CD4-positive, alpha-beta T cell treated with Interleukin-1 beta for 1 hour (primary cell): ENCODE data around the gene HOXC10.

ENCODE experiments used
- DNase-seq, 2 donors: peaks; one replicate each; pipeline ENCODE4 v3.0.0-alpha.2; 2020 to 2022

Gene HOXC10

DNA sequence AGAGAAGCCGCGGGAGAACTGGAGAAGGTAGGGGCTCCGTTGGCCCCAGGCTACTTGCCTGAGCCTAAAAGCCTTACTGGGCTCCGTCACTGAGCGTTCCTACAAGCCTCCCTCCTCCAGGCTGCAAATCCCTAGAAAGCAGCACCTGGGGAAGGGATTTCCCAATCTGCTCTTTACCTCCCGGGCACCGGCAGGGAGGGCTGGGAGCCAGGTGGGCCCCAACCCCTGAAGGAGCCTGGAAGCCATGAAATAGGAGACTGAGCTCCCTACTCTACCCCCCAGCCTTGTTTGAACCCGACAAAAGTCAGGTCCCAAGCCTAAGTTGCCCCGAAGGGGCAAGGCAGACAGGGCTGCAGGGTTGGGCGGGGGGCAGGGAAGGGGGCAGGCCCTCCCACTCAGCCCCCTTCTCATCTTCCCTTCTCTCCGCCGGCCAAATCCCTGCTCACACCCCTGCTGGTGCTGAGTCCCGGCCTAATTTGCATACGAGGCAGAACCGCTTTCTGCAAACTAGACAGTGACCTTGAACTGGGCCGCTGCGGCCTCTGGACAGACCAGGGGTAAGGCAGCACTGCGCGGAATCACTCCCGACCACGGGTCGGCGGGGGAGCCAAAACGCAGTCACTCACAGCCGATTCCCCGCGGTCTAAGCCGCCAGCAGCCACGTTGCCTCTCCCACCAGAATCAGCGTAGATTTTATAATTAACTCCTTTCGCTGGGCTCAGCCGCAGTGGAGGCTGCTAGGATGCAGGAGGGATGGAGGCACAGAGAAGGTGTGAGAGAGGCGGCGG, 34.0 kb upstream of the HOXC10 start:
- no peak for DNase-seq

- no peak for DNase-seq
Observed at GRCh38 chr12:53951577-53952334, 33.2 kb upstream of the HOXC10 start.

DNA sequence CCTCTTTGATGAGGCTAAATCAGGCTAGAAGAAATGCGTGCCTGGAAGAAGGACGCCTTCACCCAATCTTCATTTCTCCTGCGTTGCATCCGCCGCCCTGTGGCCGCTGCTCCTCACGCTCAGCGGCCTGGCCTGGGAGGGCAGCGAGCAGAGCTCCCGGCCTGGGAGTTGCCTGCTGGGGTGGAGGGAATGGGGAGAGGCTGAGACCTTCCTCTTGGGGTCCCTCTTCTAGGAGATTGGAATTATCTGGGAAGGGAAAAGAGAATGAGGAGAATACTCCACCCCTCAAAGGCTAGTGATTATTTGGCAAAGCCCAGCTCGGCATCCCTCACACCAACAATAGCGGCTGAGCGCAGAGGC, 32.6 kb upstream of the HOXC10 start:
- no peak for DNase-seq

DNA sequence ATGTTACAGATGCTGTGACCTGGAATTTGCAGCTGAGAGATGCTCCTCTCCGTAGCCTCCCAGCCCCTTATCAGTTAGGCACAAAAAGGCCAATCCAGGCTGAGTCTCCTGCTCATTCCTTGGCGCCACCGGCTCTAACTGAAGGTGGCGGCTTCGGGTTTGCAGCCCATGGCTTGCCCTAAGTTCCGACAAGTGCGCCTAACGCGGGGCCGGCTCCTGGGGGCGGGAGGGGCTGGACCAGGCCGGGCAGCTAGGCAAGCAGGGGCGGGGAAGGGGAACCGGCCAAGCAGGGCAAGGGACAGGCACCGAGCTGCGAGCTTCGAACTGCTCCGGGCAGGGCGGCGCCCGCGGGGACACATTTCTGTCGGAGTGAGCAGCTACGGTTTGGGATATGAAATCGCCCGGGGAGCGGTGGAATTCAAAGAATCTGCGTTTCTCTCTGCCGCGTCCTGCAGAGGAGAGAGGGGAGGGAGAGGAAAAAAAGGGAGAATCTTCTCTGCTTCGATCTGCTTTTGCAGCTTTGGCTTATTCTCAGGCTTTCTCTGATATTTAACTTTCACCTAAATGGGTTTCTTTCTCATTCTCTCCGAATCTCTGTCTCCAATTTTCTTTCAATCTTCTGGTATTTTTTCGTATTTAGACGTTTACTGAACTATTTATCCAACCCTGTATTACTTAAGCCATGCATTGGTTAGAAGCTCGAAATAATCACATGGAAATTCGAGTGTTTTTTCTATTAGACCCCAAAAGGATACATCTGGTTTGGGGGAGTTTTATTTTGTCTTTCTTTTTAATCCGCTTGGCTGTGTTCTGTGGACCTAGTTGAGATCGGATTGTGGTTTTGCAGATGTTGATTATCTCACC, 31.8 kb upstream of the HOXC10 start:
- DNase-seq, result no peak

DNA sequence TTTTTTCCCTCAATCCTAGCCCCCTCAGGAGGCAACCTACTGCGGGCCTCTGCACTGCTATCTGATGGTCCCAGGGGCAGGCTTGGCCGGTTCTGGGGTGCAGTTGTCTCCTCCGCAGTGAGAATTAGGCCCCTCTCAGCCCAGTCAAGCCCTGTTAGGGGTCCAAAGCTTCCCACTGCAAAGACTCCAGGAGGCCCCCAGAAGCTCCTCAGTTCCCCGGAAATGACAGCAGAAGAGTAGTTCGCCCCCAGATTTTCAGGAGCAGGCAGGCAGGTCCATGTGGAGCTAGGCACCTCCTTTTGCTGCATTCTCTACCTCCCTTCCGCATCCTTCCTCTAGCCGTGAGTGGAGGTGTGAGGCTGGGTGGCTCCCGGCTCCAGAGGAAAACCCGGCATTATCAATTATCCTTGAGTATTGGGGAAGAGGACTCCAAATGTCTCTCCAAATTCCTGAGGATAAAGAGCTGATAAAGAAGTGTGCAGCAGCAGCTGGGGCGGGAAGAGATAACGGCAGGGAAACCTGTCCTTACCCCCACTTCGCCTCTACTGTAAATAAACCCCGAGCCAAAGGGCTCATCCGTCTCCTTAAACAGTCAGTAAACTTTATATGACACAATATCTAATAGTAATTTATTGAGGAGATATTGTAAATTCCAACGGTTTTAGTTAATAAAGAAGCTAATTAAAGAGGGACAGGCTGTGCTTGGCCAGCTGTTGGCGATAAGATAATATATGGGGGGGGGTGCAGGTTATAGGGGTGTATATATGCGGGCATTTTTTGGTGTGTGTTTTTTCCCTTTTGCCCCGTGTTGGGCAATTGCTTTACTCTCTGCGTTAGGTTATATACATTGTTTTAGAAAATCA, 30.9 kb upstream of the HOXC10 start:
- no peak for DNase-seq

DNA sequence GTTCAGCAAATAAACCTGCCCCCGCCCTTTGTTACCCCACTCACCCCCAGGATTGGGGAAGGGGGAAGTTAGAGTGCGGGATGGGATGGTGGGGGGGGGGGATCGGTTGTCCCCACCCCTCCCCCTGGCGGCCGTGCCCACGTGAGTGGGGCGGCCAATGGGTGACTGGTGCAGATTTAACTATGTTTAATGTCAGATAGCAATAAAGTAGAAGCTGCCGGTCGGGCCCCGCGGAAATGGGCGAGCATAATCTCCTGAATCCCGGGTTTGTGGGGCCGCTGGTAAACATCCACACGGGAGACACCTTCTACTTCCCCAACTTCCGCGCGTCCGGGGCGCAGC, 30.3 kb upstream of the HOXC10 start, which contains the start of gene HOXC12:
Gene HOXC12, plus strand, starts transcription at position 210 of the 342 bp plus-strand sequence. Its CDS starts 27 bp downstream, at position 237.
- no peak for DNase-seq

DNA sequence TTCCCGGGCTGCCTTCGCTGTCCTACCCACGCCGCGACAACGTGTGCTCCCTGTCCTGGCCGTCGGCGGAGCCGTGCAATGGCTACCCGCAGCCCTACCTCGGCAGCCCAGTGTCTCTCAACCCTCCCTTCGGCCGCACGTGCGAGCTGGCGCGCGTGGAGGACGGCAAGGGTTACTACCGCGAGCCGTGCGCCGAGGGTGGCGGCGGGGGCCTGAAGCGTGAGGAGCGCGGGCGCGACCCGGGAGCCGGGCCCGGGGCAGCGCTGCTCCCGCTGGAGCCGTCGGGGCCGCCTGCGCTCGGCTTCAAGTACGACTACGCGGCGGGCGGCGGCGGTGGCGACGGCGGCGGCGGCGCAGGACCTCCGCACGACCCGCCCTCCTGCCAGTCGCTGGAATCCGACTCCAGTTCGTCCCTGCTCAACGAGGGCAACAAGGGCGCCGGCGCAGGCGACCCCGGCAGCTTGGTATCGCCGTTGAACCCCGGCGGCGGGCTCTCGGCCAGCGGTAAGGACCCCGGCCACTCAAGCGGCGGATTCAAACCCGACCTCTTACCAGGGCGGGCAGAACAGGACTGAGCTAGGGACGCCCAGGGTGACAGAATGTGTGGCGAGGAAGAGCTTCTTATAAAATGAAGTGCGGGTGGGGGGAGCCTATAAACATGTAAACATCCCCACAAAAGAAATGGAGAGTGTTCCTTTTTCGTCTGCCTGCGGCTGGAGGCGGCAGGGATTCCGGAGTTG, 29.7 kb upstream of the HOXC10 start:
- DNase-seq, result no peak

DNA sequence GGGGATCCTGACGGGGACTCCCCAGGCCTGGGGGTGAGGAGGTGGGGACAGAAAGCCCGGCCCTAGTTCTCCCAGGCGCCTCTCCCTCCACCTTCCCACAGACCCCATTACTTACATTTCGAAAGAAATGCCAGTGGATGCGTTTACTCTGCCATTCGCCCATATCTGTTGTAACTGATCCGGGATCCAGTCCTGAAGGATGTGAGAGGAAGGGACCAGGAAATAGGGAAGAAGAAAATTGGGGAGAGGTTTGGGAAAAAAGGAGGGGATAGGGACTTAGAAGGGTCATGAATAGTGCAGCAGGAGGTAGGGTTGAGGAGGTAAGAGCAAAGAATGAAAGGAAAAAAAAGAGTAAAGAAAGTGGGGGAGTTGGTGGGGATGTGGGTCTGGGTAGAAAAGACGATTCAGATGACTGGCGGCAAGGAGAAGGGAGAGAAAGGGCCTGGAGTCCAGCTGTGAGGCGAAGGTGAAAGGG, 29.1 kb upstream of the HOXC10 start:
- no peak for DNase-seq

GRCh38 chr12:53956251-53956887, 28.6 kb upstream of the HOXC10 start:
- no peak for DNase-seq

- no peak for DNase-seq
Observed at GRCh38 chr12:53956914-53957536, 27.9 kb upstream of the HOXC10 start.

GRCh38 chr12:53958128-53958527, 26.8 kb upstream of the HOXC10 start:
- DNase-seq, result no peak

- DNase-seq, result no peak
Observed at GRCh38 chr12:53959314-53959713, 25.6 kb upstream of the HOXC10 start.

- DNase-seq, result no peak
Observed at GRCh38 chr12:53960187-53961024, 24.5 kb upstream of the HOXC10 start.

DNA sequence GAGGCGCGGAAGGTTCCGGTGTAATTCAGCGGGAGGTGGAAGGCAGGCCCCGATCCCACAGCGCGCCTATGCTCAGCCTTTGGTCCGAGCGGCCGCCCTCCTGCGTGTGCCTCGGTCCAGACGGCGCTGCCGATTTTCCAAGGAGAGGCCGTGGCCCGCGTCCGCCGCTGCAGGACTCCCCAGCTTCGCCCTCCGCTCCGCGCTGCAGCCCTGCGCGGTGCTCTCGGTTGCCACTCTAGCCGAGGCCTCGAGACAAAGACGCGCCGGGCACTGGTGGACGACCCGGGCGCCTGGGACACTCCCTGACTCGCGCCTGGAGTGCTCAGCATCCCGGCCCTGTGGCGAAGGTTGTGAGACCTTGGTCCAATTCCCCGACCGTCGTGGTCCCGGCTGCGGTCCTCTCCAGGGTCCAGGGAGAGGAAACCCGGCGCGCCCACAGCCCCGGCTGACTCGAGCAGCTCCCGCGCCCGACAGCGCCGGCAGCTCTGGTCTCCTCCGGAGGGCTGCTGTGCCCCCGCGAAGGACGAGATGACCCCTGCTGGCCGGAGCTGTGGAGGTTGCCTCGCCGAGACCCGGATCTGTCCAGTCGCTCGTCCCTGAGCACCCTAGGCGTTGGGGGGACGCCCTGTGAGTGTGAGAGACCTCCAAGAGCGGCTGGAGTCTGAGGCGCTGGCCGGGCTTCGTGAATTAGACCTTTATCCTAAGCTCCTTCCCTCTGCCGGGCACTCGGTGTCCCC, 23.8 kb upstream of the HOXC10 start:
- DNase-seq, result no peak

DNA sequence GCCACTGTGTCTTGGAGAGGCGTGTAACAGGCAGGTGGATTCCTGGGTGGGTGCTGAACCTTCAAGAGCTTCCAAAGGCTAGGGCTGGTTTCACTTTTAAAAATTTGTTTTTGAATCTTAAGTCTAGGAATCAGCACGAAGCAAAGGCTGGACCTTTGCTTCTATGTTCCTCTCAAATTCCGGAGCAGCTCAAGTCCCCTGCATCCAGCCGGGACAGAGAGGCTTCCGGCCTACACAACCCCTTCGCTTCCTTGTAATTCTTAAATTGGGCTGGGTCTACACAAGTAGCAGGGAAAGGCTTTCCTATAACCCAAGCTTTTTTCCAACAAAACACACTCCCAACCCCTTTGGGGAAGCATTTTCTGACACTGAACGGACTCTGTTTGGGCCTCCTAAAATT, 21.9 kb upstream of the HOXC10 start:
- DNase-seq, result no peak

DNA sequence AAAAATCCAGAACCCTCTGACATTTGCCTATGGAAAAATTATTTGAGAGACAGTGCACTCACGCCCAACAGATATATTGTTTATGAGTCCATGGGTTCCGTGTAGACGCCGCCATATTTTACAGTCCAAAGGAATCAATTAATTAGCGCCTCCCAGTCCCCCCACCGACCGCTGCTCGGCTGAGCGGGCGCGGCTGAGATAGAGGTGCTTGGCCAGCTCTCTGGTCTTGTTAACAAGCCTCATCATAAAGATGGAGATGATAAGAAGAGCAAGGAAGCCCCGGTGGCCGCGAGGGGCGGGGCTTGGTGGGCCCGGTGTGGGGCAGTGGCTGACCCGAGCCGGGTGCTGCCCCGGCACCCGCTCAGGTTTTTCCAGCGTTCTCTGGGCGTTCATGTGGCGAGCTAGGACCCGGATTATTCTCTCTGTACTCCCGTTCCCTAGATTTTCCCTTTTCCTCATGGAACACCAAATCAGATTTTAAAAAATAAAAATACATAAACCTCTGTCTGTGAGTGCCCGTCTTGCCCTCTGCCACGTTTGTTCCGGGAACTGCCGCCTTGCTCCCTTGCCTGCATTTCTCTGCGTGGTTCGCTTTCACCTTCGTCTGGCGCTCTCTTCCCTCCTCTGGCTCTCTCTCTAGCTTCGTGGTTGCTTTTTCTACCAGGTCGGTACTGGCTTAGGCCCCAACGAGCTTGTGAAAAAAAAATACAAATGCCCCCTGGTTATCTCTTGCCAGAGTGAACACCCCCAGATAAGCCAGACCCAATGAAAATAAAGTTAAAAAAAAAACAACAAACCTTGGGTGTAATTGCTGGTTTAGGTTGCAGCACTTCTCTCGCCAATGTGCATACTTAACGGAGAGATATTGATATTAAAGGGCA, 21.3 kb upstream of the HOXC10 start:
- DNase-seq, result no peak

DNA sequence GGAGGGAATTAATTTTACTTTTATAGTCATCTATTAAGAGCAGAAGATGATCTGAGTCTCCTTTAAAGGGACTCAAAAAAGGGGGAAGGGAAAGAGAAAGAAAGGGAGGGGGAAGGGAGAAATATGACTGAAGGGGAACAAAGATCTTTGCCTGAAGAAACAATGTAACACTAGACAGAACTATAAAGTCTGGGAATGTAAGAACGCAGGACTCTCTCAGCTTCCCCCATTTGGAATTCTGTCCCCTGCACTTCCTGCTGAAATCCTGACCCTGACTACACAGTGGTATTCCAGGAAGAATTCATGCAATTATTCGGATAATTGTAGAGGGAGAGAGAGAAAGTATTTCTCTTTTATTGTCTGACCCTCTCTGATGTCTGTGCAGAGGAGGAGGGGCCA, 20.6 kb upstream of the HOXC10 start:
- no peak for DNase-seq
